ENCODE data around the gene C1orf94.
"Not testable (repeated sequence)": the region's sequence is repeated elsewhere in the genome, so short reads cannot be mapped to it uniquely, and the experiment has no call there.

C1orf94 gene

DNA sequence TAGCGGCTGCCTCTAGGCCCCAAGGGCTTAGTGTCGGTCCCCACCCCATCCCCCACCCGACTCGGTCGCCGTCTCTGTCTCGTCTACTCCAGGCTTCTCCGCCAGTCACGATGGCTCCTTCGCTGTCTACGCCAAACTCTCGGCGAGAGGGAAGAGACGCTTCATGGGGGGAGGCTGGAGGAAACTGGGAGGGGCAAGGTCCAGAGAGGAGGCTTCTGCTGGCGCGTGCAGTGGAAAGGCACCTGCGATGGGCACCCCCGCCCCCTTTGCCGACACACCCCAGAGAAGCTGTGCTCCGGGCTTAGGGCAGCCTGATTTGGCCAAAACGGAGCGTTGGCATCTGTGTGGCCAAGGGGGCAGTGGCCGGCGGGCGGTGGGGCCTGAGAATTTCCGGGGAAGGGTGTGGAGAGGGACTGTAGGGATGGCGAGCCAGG lies 10.5 kb upstream of the C1orf94 start:
- peak overlapping the region; percentile 65 for H3K27ac ChIP-seq (ENCODE audit: low read length)
- H3K9ac ChIP-seq (ENCODE audit: low read depth, low read length), result peak overlapping the region; percentile 92; the same call in 1 of the 2 replicates
- H3K27me3 ChIP-seq (ENCODE audit: insufficient read depth, low read length), result peaks cover 28% of the 10 kb centered on the region
- no peaks in the 10 kb centered on the region for H3K36me3 ChIP-seq (ENCODE audit: insufficient read depth, low read depth, low read length)
- H3K4me3 ChIP-seq (ENCODE audit: low read length), result peak overlapping the region; percentile 79
- peaks cover 7% of the 10 kb centered on the region; the same call in 1 of the 2 replicates for H3K4me1 ChIP-seq (ENCODE audit: insufficient read depth, low read length)
- H3K9me3 ChIP-seq (ENCODE audit: insufficient read depth, low read depth, low read length), result no peaks in the 10 kb centered on the region

DNA sequence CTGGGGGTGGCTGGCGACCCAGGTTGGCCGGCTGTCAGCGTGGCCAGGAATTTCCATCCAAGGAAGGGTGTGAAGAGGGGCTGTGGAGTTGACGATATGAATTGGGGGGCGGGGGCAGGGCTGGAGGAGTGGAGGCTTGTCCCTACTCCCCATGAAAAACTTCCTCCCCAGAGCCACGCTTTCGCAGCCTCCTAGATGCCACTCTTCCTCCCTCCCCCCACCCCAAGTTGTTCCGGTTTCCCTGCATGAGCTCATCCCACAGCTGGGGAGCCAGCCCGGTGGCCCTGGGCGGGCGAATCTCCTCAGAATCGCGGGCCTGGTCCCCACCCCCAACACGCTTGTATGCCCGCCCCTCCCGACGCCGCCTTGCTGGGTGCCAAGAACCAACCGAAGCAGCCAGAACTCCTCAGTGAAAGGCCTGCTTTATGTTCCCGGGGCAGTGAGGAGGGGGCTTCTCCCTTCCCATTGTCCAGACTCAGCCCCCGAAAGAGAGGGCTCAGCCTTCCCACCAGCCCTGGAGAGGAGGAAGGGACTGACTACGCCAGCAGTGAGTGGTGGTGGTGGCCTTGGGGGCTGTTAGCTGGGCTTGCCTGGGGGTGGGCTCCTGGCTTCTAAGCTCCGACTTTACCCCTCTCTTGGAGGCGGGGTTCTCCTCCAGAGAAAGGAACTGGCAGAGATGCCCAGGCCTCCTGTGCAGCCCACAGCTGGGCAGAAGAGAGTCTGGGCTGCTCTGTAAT lies 9.9 kb upstream of the C1orf94 start:
- Histone ChIP-seq H3K36me3 (ENCODE audit: insufficient read depth, low read depth, low read length) (no peaks in the 10 kb centered on the region), H3K4me3 (ENCODE audit: low read length) (peak overlapping the region; percentile 79), H3K27ac (ENCODE audit: low read length) (peak overlapping the region; percentile 88), H3K4me1 (ENCODE audit: insufficient read depth, low read length) (peaks cover 7% of the 10 kb centered on the region; the same call in 1 of the 2 replicates), H3K9ac (ENCODE audit: low read depth, low read length) (peak overlapping the region; percentile 92; the same call in 1 of the 2 replicates), H3K9me3 (ENCODE audit: insufficient read depth, low read depth, low read length) (no peaks in the 10 kb centered on the region), H3K27me3 (ENCODE audit: insufficient read depth, low read length) (peaks cover 28% of the 10 kb centered on the region)

DNA sequence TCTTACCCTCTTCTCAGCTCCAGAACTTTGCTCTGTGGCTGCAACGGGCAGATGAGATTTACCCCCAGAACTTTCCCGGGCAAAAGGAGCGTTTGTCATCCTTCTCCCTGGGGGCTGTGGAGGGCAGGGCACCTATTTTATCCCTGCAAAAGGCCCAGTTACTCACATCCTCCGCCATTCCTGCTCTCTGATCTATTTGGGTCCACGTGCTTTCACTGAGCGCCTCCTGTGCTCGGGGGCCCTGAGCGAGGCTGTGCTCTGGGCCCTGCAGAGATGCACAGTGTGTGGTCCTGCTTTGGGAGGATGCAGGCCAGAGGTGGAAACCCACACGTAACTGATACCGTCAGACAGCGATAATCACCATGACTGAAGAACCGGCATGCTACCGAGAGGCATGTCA lies 9.3 kb upstream of the C1orf94 start:
- Histone ChIP-seq H3K4me1 (ENCODE audit: insufficient read depth, low read length) (peaks cover 11% of the 10 kb centered on the region; the same call in 1 of the 2 replicates), H3K9ac (ENCODE audit: low read depth, low read length) (peak overlapping the region; percentile 92; the same call in 1 of the 2 replicates), H3K27me3 (ENCODE audit: insufficient read depth, low read length) (peaks cover 28% of the 10 kb centered on the region), H3K9me3 (ENCODE audit: insufficient read depth, low read depth, low read length) (no peaks in the 10 kb centered on the region), H3K27ac (ENCODE audit: low read length) (peak overlapping the region; percentile 88), H3K4me3 (ENCODE audit: low read length) (peak overlapping the region; percentile 79), H3K36me3 (ENCODE audit: insufficient read depth, low read depth, low read length) (no peaks in the 10 kb centered on the region)

DNA sequence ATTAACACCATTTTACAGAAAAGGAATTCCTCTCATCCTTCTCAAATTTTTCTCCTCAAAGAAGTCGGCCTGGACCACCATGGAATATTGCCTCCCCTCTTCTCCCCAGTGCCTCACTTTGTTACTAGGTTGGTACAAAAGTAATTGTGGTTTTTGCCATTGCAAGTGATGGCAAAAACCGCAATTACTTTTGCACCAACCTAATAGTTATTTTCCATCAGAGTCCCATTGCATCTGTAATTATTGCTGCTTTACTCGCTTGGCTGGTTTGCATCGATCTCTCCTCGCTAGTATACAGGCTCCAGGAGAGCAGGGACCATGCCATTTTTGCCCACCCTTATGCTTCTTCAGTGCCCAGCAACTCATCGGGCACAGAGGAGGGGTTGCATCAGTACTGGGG lies 963 bp upstream of the C1orf94 start:
- peaks cover 18% of the 10 kb centered on the region for H3K27me3 ChIP-seq (ENCODE audit: insufficient read depth, low read length)
- H3K9ac ChIP-seq (ENCODE audit: low read depth, low read length), result no peak overlapping the region
- H3K27ac ChIP-seq (ENCODE audit: low read length), result no peak overlapping the region
- no peaks in the 10 kb centered on the region for H3K36me3 ChIP-seq (ENCODE audit: insufficient read depth, low read depth, low read length)
- no peak overlapping the region for H3K4me3 ChIP-seq (ENCODE audit: low read length)
- H3K9me3 ChIP-seq (ENCODE audit: insufficient read depth, low read depth, low read length), result no peaks in the 10 kb centered on the region
- H3K4me1 ChIP-seq (ENCODE audit: insufficient read depth, low read length), result peaks cover 22% of the 10 kb centered on the region

DNA sequence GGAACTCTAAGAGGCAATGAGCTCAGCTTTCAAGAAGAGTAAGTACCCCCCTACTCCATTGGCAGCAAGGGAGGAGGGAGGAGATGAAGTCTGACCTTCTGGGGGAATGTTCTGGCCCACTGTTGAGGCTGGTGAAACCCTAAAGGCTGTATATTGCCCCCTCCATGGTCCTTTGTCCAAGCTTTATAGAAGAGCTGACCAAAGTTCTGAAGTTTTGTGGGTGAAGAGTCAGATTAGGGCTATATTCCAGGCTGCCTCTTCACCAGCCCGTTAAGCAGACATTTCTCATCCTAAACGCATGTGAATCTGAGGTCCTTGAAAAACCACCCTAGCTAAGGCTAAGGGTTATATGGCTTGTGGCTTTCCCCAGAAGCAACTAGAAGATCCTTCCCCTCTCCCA lies 1.4 kb downstream of the C1orf94 start:
- H3K27ac ChIP-seq (ENCODE audit: low read length), result no peak overlapping the region
- no peaks in the 10 kb centered on the region for H3K9me3 ChIP-seq (ENCODE audit: insufficient read depth, low read depth, low read length)
- peaks cover 16% of the 10 kb centered on the region for H3K4me1 ChIP-seq (ENCODE audit: insufficient read depth, low read length)
- peaks cover 18% of the 10 kb centered on the region for H3K27me3 ChIP-seq (ENCODE audit: insufficient read depth, low read length)
- no peaks in the 10 kb centered on the region for H3K36me3 ChIP-seq (ENCODE audit: insufficient read depth, low read depth, low read length)
- H3K9ac ChIP-seq (ENCODE audit: low read depth, low read length), result no peak overlapping the region
- H3K4me3 ChIP-seq (ENCODE audit: low read length), result no peak overlapping the region

DNA sequence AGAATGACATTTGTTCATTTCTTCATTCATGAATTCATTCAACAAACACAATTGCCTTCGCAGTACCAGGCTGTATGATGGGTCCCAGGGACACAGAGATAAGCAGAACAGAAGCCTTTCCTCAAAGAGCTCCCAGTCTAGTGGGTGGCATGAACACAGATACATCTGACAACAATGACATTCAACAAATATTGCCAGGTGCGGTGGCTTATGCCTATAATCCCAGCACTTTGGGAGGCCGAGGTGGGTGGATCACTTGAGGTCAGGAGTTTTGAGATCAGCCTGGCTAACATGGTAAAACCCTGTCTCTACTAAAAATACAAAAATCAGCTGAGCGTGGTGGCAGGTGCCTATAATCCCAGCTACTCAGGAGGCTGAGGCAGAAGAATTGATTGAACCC lies 6.7 kb downstream of the C1orf94 start:
- H3K27me3 ChIP-seq (ENCODE audit: insufficient read depth, low read length); H3K4me3 ChIP-seq (ENCODE audit: low read length); H3K36me3 ChIP-seq (ENCODE audit: insufficient read depth, low read depth, low read length); H3K9ac ChIP-seq (ENCODE audit: low read depth, low read length); H3K9me3 ChIP-seq (ENCODE audit: insufficient read depth, low read depth, low read length); H3K27ac ChIP-seq (ENCODE audit: low read length): not testable (repeated sequence)
- H3K4me1 ChIP-seq (ENCODE audit: insufficient read depth, low read length), result peaks cover 29% of the 10 kb centered on the region

DNA sequence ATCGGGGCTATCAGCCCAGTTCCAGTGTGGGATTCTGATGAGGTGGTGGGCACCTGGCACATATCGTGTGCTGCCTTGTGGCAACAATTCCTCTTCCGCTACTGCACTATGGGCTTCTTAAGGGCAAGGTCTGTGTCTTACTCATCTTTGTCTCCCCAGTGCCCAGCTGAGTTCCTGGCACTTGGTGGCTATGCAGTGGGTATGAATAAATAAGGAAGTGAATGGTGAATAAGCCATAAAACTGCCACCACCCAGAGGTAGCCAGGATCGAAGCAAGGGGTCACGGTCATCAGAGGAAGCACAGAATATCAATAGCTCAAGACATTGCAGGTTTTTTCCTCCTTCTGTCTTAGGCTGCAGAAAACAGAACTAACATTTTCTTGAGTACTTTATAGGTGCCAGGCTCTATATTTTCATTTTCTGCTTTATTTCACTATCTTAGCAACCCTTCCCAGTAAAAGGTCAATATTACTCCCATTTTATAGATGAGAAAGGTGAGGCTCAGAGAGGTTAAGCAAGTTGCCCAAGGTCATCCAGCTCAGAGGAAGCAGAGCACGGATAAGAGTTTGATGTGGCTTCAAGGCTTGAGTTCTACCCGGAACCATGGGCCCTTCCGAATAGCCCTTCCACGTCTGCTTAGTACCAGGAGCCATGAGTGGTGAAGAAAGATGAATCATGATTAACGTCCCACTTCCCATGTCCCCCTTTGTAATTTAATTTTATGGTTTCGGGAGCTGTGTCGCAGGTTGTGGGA lies 10.2 kb downstream of the C1orf94 start:
- Histone ChIP-seq H3K27me3 (ENCODE audit: insufficient read depth, low read length) (no peaks in the 10 kb centered on the region), H3K4me1 (ENCODE audit: insufficient read depth, low read length) (peaks cover 18% of the 10 kb centered on the region), H3K9ac (ENCODE audit: low read depth, low read length) (no peak overlapping the region), H3K36me3 (ENCODE audit: insufficient read depth, low read depth, low read length) (no peaks in the 10 kb centered on the region), H3K9me3 (ENCODE audit: insufficient read depth, low read depth, low read length) (peaks cover 9% of the 10 kb centered on the region), H3K4me3 (ENCODE audit: low read length) (no peak overlapping the region), H3K27ac (ENCODE audit: low read length) (no peak overlapping the region)

DNA sequence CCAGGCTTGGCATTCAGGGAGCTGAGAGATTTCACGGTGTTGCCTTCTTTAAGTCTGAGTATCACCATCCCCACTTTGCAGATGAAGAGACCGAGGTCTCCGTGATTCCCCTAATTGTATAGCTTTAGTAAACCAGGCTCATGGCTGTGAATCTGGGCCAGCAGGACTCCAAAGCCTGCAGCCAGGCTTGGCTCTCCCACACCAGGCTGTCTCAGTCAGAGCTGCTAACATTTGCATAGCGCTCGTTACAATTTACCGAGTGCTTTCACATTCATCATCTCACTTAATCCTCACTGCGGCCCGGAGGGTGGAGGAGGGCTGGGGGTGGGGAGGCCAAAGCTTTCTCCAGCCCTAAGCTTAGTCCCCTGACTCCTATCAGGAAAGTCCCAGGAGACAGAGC lies 11.7 kb downstream of the C1orf94 start:
- H3K4me1 ChIP-seq (ENCODE audit: insufficient read depth, low read length), result peaks cover 28% of the 10 kb centered on the region
- peak overlapping the region; percentile 37 for H3K4me3 ChIP-seq (ENCODE audit: low read length)
- peak overlapping the region; percentile 38; the same call in 1 of the 2 replicates for H3K9ac ChIP-seq (ENCODE audit: low read depth, low read length)
- no peak overlapping the region for H3K27ac ChIP-seq (ENCODE audit: low read length)
- no peaks in the 10 kb centered on the region for H3K36me3 ChIP-seq (ENCODE audit: insufficient read depth, low read depth, low read length)
- H3K9me3 ChIP-seq (ENCODE audit: insufficient read depth, low read depth, low read length), result peaks cover 9% of the 10 kb centered on the region
- no peaks in the 10 kb centered on the region for H3K27me3 ChIP-seq (ENCODE audit: insufficient read depth, low read length)

DNA sequence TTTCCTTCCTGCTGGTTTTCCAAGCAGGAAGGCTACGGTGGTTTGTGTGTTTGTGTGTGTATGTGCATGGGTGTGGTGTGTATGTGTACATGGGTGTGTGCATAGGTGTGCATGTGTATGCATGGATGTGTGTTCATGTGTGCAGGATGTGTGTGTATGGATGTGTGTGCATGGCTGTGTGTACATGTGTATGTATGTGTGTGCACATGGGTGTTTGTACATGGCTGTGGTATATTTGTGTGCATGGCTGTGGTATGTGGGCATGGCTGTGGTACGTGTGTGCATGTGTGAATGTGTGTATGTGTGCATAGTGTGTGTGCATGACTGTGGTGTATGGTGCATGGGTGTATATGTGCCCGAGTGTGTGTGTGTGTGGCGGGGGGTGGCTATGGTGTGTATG lies 12.3 kb downstream of the C1orf94 start:
- Histone ChIP-seq H3K9me3 (ENCODE audit: insufficient read depth, low read depth, low read length) (peaks cover 9% of the 10 kb centered on the region), H3K4me1 (ENCODE audit: insufficient read depth, low read length) (peaks cover 28% of the 10 kb centered on the region), H3K4me3 (ENCODE audit: low read length) (peak overlapping the region; percentile 37), H3K27ac (ENCODE audit: low read length) (no peak overlapping the region), H3K27me3 (ENCODE audit: insufficient read depth, low read length) (no peaks in the 10 kb centered on the region), H3K9ac (ENCODE audit: low read depth, low read length) (peak overlapping the region; percentile 38; the same call in 1 of the 2 replicates), H3K36me3 (ENCODE audit: insufficient read depth, low read depth, low read length) (no peaks in the 10 kb centered on the region)

DNA sequence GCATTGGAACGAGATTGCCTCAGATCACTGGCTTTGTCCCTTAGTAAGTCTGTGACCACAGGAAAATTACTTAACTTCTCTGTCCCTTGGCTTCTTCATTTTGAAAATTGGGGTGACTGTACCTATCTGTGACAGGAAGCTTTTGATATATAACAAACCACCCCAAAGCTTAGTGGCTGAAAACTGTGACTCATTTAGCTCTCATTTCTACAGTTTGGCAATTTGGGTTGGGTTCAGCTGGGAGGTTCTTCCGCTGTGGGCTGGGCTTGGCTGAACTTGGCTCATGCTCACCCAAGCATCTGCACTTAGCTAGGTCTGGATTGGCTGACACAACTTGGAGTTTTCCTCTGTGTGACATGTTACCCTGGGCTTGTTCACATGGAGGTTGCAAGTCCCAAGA lies 14.0 kb downstream of the C1orf94 start:
- no peak overlapping the region for H3K4me3 ChIP-seq (ENCODE audit: low read length)
- no peaks in the 10 kb centered on the region for H3K36me3 ChIP-seq (ENCODE audit: insufficient read depth, low read depth, low read length)
- H3K9ac ChIP-seq (ENCODE audit: low read depth, low read length), result no peak overlapping the region
- peaks cover 28% of the 10 kb centered on the region for H3K4me1 ChIP-seq (ENCODE audit: insufficient read depth, low read length)
- peaks cover 9% of the 10 kb centered on the region for H3K9me3 ChIP-seq (ENCODE audit: insufficient read depth, low read depth, low read length)
- no peak overlapping the region for H3K27ac ChIP-seq (ENCODE audit: low read length)
- H3K27me3 ChIP-seq (ENCODE audit: insufficient read depth, low read length), result no peaks in the 10 kb centered on the region

DNA sequence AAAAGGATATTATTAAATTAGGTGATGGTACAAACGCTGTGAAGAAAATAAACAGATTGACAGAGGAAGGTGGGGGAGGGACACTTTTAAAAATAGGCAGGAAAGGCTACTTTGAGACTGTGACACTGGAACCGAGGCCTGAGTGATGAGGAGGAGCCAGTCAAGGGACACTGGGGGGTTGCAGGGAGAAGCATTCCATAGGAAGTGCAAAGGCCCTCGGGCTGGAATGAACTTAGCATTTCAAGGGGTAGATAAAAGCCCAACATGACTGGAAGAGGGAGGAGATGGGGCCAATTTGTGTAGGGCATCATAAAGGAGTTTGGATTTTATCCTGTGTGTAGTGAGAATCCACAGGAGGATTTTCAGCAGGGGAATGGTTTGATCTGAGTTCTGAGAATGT lies 15.9 kb downstream of the C1orf94 start:
- H3K27ac ChIP-seq (ENCODE audit: low read length), result no peak overlapping the region

DNA sequence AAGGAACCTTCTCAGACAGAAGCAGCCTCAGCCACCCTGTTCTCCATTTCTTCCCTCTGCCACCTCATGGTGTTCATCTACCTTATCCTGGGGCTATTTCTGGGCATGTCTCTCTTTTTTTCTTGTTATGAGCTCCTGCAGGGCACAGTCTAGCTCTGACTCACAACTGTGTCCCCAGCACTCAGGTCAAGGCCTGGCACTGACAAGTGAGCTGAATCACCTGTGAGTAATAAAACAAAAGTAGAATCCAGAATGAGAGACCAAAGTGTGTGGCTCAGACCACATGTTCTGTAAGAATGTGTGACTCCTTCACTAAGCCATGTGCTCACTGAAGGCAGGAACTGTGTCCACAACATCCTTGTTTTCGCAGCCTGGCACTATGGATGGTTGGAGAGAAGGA lies 23.2 kb downstream of the C1orf94 start:
- H3K9ac ChIP-seq (ENCODE audit: low read depth, low read length), result no peak overlapping the region
- no peaks in the 10 kb centered on the region for H3K27me3 ChIP-seq (ENCODE audit: insufficient read depth, low read length)
- H3K4me1 ChIP-seq (ENCODE audit: insufficient read depth, low read length), result no peaks in the 10 kb centered on the region
- no peaks in the 10 kb centered on the region for H3K9me3 ChIP-seq (ENCODE audit: insufficient read depth, low read depth, low read length)
- H3K4me3 ChIP-seq (ENCODE audit: low read length), result no peak overlapping the region
- H3K36me3 ChIP-seq (ENCODE audit: insufficient read depth, low read depth, low read length), result peaks cover 11% of the 10 kb centered on the region; the same call in 1 of the 2 replicates
- H3K27ac ChIP-seq (ENCODE audit: low read length), result no peak overlapping the region

More for the DNA sequence above, 15.9 kb downstream of the C1orf94 start:
- Histone ChIP-seq H3K4me3 (ENCODE audit: low read length) (no peak overlapping the region), H3K9me3 (ENCODE audit: insufficient read depth, low read depth, low read length) (peaks cover 9% of the 10 kb centered on the region), H3K36me3 (ENCODE audit: insufficient read depth, low read depth, low read length) (no peaks in the 10 kb centered on the region), H3K27me3 (ENCODE audit: insufficient read depth, low read length) (no peaks in the 10 kb centered on the region), H3K9ac (ENCODE audit: low read depth, low read length) (no peak overlapping the region), H3K4me1 (ENCODE audit: insufficient read depth, low read length) (peaks cover 22% of the 10 kb centered on the region)
